H1 (cell line): ENCODE measurements around the gene OR8G5. TPM values are rescaled to one million over a fixed set of nuclear protein-coding genes. Genes with fewer than 3 reads are reported as not detected.

Experiments used
- CTCF ChIA-PET: fragments of 300-600 bp; sonication (Branson Sonifier 250); formaldehyde crosslinking; loops from one replicate; lab custom pipeline; 2021; ENCODE audit not compliant: partially characterized antibody; lab: Charles Lee
- POLR2A ChIA-PET: fragments of 300-600 bp; sonication (Branson Sonifier 250); formaldehyde crosslinking; loops from one replicate; lab custom pipeline; 2021; ENCODE audit warnings: inconsistent platforms; ENCODE audit not compliant: partially characterized antibody; lab: Charles Lee
- DNase-seq, 2 experiments: peaks; one replicate each; pipeline versions ENCODE4 v3.0.0 to v3.0.0-alpha.2; 2010 to 2022; ENCODE audit warnings: low spot score in 2 of 2, low read depth in 1 of 2, mixed read lengths in 1 of 2
- FAIRE-seq: peaks from 2 replicates; lab custom pipeline; 2011; peaks lifted over from hg19 to GRCh38; lab: Jason Lieb, UNC
- H2AFZ ChIP-seq: 2 replicates; pipeline ENCODE4 v1.8.1; 2012; ENCODE audit warnings: low read length, inconsistent platforms
- H2AK5ac ChIP-seq: 2 replicates; pipeline ENCODE4 v1.6.1; 2013; ENCODE audit warnings: low read depth, low read length
- H2BK120ac ChIP-seq: replicated peaks from 2 replicates; pipeline ENCODE3; 2013; ENCODE audit warnings: low read depth, low read length, inconsistent platforms
- H2BK12ac ChIP-seq: 2 replicates; pipeline ENCODE4 v1.6.1; 2013; ENCODE audit warnings: low read depth, low read length
- H2BK15ac ChIP-seq: 2 replicates; pipeline ENCODE4 v1.6.1; 2013; ENCODE audit warnings: low read length
- H2BK20ac ChIP-seq: 2 replicates; pipeline ENCODE4 v1.6.1; 2013; ENCODE audit warnings: low read length
- H2BK5ac ChIP-seq: 2 replicates; pipeline ENCODE4 v1.6.1; 2013; ENCODE audit warnings: low read depth, low read length
- H3K14ac ChIP-seq: 2 replicates; pipeline ENCODE4 v1.6.1; 2013; ENCODE audit warnings: inconsistent platforms; ENCODE audit not compliant: insufficient read length
- H3K18ac ChIP-seq: 2 replicates; pipeline ENCODE4 v1.6.1; 2013; ENCODE audit warnings: low read length; ENCODE audit errors: extremely low read depth
- H3K23ac ChIP-seq: 2 replicates; pipeline ENCODE4 v1.6.1; 2013; ENCODE audit warnings: inconsistent platforms; ENCODE audit not compliant: insufficient read length
- H3K23me2 ChIP-seq: 2 replicates; pipeline ENCODE4 v1.6.1; 2013; ENCODE audit warnings: low read depth, low read length
- H3K27ac ChIP-seq: 2 replicates; pipeline ENCODE4 v1.6.1; 2011; ENCODE audit warnings: low read depth, low read length, inconsistent platforms
- H3K27me3 ChIP-seq, 4 experiments: replicated peaks in 1 of 4; 1 replicate in 1 of 4; 2 replicates in 3 of 4; pipeline versions ENCODE4 v1.6.1 to v1.8.1; 2011 to 2013; ENCODE audit warnings: low read length in 3 of 4, mild to moderate bottlenecking in 3 of 4, inconsistent platforms in 2 of 4, mixed read lengths in 2 of 4, moderate library complexity in 1 of 4; ENCODE audit not compliant: control insufficient read depth in 3 of 4, insufficient read depth in 3 of 4; ENCODE audit errors: extremely low read depth in 1 of 4
- H3K36me3 ChIP-seq, 4 experiments: 2 replicates each; pipeline versions ENCODE4 v1.6.1 to v1.8.1; 2011 to 2013; ENCODE audit warnings: mild to moderate bottlenecking in 4 of 4, low read length in 3 of 4, moderate library complexity in 2 of 4, control low read depth in 1 of 4, inconsistent platforms in 1 of 4; ENCODE audit not compliant: insufficient read depth in 4 of 4, control insufficient read depth in 2 of 4
- H3K4ac ChIP-seq: replicated peaks from 2 replicates; pipeline ENCODE3; 2013; ENCODE audit warnings: low read length, low read depth, mixed read lengths, inconsistent platforms; ENCODE audit not compliant: insufficient read length
- H3K4me1 ChIP-seq, 4 experiments: replicated peaks in 1 of 4; 1 replicate in 1 of 4; 2 replicates in 3 of 4; pipeline versions ENCODE4 v1.6.1 to v1.8.1; 2011 to 2013; ENCODE audit warnings: low read length in 3 of 4, inconsistent platforms in 2 of 4, mixed read lengths in 1 of 4; ENCODE audit not compliant: insufficient read depth in 4 of 4, control insufficient read depth in 3 of 4
- H3K4me2 ChIP-seq, 2 experiments: 2 replicates each; pipeline versions ENCODE4 v1.6.1 to v1.8.1; 2011 to 2013; ENCODE audit warnings: low read depth in 2 of 2, low read length in 2 of 2, control low read depth in 1 of 2, inconsistent platforms in 1 of 2, mild to moderate bottlenecking in 1 of 2; ENCODE audit not compliant: insufficient read depth in 1 of 2
- H3K4me3 ChIP-seq, 4 experiments: fragments of 200-600, 300-600 bp in 1 of 4; sonication (generic), shearing (Covaris generic), sonication (Bioruptor Twin) in 1 of 4; 2 replicates each; pipeline versions ENCODE4 v1.5.1 to v1.8.1; 2011 to 2016; ENCODE audit warnings: low read length in 4 of 4, low read depth in 3 of 4, control low read depth in 2 of 4, inconsistent platforms in 2 of 4, mild to moderate bottlenecking in 2 of 4, mixed read lengths in 1 of 4, moderate library complexity in 1 of 4; ENCODE audit not compliant: insufficient read depth in 2 of 4; ENCODE audit errors: extremely low read depth in 1 of 4
- H3K56ac ChIP-seq: replicated peaks from 2 replicates; pipeline ENCODE3; 2013; ENCODE audit warnings: low read depth, mild to moderate bottlenecking, mixed read lengths, low read length, inconsistent platforms; ENCODE audit not compliant: insufficient read length
- H3K79me1 ChIP-seq: 2 replicates; pipeline ENCODE4 v1.6.1; 2013; ENCODE audit warnings: low read depth, low read length, control low read depth
- H3K79me2 ChIP-seq, 2 experiments: 2 replicates each; pipeline versions ENCODE4 v1.6.1 to v1.8.1; 2012 to 2013; ENCODE audit warnings: low read length in 2 of 2, mild to moderate bottlenecking in 2 of 2, inconsistent platforms in 1 of 2; ENCODE audit not compliant: insufficient read depth in 2 of 2, control insufficient read depth in 1 of 2
- H3K9ac ChIP-seq, 4 experiments: replicated peaks in 1 of 4; 1 replicate in 1 of 4; 2 replicates in 3 of 4; pipeline versions ENCODE4 v1.6.1 to v1.8.1; 2011 to 2013; ENCODE audit warnings: low read depth in 3 of 4, low read length in 3 of 4, control low read depth in 2 of 4, mild to moderate bottlenecking in 2 of 4, moderate library complexity in 2 of 4, inconsistent platforms in 1 of 4; ENCODE audit errors: extremely low read depth in 1 of 4
- H3K9me3 ChIP-seq, 2 experiments: 2 replicates each; pipeline versions ENCODE4 v1.6.1 to v1.8.1; 2012 to 2013; ENCODE audit warnings: mild to moderate bottlenecking in 2 of 2, moderate library complexity in 2 of 2, control low read depth in 1 of 2, inconsistent platforms in 1 of 2, low read depth in 1 of 2, low read length in 1 of 2, mixed read lengths in 1 of 2; ENCODE audit not compliant: insufficient read depth in 2 of 2
- H4K20me1 ChIP-seq, 2 experiments: replicated peaks in 1 of 2; 2 replicates each; pipeline versions ENCODE3 to v1.8.1; 2011 to 2013; ENCODE audit warnings: inconsistent platforms in 2 of 2, low read length in 2 of 2, mild to moderate bottlenecking in 1 of 2; ENCODE audit not compliant: insufficient read depth in 2 of 2, control insufficient read depth in 1 of 2
- H4K5ac ChIP-seq: 2 replicates; pipeline ENCODE4 v1.6.1; 2013; ENCODE audit warnings: low read length, low read depth, mixed read lengths, inconsistent platforms; ENCODE audit not compliant: insufficient read length
- H4K8ac ChIP-seq: 2 replicates; pipeline ENCODE4 v1.8.0; 2013; ENCODE audit warnings: mild to moderate bottlenecking, moderate library complexity, low read length, inconsistent platforms; ENCODE audit not compliant: insufficient read depth; ENCODE audit errors: extremely low read depth
- H4K91ac ChIP-seq: replicated peaks from 2 replicates; pipeline ENCODE3; 2013; ENCODE audit warnings: low read length, mixed read lengths, inconsistent platforms; ENCODE audit not compliant: insufficient read length
- CEBPB ChIP-seq: IDR thresholded peaks from 2 replicates; pipeline ENCODE4 v1.6.1; 2012; ENCODE audit warnings: low read depth, low read length
- CHD1 ChIP-seq: IDR thresholded peaks from 2 replicates; pipeline ENCODE4 v1.6.1; 2012; ENCODE audit warnings: low read depth, low read length, improper control_type of control experiment
- EP300 ChIP-seq, 2 experiments: IDR thresholded peaks; 1 replicate in 1 of 2; 2 replicates in 1 of 2; pipeline ENCODE4 v1.6.1; 2011 to 2012; ENCODE audit warnings: low read depth in 2 of 2, low read length in 2 of 2, mild to moderate bottlenecking in 2 of 2, borderline replicate concordance in 1 of 2, inconsistent platforms in 1 of 2, moderate library complexity in 1 of 2
- EZH2 ChIP-seq: fragments of 200-600 bp; sonication (generic); IDR thresholded peaks from 2 replicates; pipeline ENCODE4 v1.7.1; 2012; ENCODE audit warnings: low read depth, mild to moderate bottlenecking, moderate library complexity, low read length, inconsistent platforms; ENCODE audit not compliant: severe bottlenecking
- JUND ChIP-seq: IDR thresholded peaks from 2 replicates; pipeline ENCODE4 v1.6.1; 2011; ENCODE audit warnings: mild to moderate bottlenecking, improper control_type of control experiment, low read length
- MAX ChIP-seq: IDR thresholded peaks from 2 replicates; pipeline ENCODE4 v1.6.1; 2012; ENCODE audit warnings: inconsistent platforms
- POLR2A ChIP-seq, 2 experiments: IDR thresholded peaks; 1 replicate in 1 of 2; 2 replicates in 1 of 2; pipeline ENCODE4 v1.6.1; 2011; ENCODE audit warnings: low read depth in 2 of 2, low read length in 2 of 2, mild to moderate bottlenecking in 2 of 2; ENCODE audit errors: control extremely low read depth in 1 of 2
- POLR2AphosphoS5 ChIP-seq: IDR thresholded peaks from 2 replicates; pipeline ENCODE4 v1.6.1; 2011; ENCODE audit warnings: low read depth, low read length
- RBBP5 ChIP-seq: IDR thresholded peaks from 2 replicates; pipeline ENCODE4 v1.7.1; 2012; ENCODE audit warnings: low read depth, mild to moderate bottlenecking, inconsistent platforms, low read length, moderate library complexity, borderline replicate concordance
- RXRA ChIP-seq: IDR thresholded peaks from 2 replicates; pipeline ENCODE4 v1.6.1; 2011; ENCODE audit warnings: low read depth, mild to moderate bottlenecking, low read length, moderate library complexity; ENCODE audit not compliant: insufficient read depth
- YY1 ChIP-seq: IDR thresholded peaks from 2 replicates; pipeline ENCODE4 v1.6.1; 2011; ENCODE audit warnings: low read depth, mild to moderate bottlenecking, low read length
- polyA plus RNA-seq, 7 experiments: library from polyadenylated mRNA; depleted of rRNA in 3 of 7; stranded (reverse) in 5 of 7; unstranded in 2 of 7; fragments of >200 nt in 5 of 7; fragments of 200-250 nt in 2 of 7; gene quantifications; 1 replicate in 5 of 7; 2 replicates in 1 of 7; 4 replicates in 1 of 7; pipeline versions ENCODE4 v1.2.1 to v1.2.3, GENCODE V29; 2011 to 2013; ENCODE audit warnings: missing spikeins in 2 of 7, mixed read lengths in 2 of 7
- total RNA-seq: library from RNA; stranded (reverse); fragmentation: NEBNext Ultra II Directional; extraction: Animal tissue kit (Norgen Biotek cat#: 25700); gene quantifications from 2 replicates; pipeline ENCODE4 v1.2.1, GENCODE V29; 2021

Gene OR8G5
- total and polyA plus RNA-seq, 2 of the 8 experiments (the other 6 are each of a cell fraction or from before 2014, with no cell fraction given) = not detected

DNA sequence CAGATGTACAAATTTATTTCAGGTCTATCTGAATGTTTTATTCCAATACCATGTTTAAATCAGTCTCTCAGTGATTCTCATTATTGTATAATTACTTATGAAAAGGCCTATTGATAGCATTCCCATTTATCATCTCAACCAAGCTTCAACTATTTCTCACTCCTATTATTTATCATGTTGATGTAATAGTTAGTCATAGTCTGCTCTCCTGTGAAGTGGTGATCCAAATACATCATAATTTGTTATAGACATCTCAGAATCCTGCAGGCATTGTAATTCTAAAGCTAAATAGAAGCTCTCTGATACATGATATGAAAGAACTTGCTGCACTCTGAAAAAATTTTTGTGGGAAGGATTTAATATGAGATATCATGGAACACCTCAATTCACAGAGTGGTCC, 37.0 kb upstream of the OR8G5 start:
- no peak overlapping the region for H3K27ac ChIP-seq
- POLR2A ChIA-PET = no interaction called here
- no peak overlapping the region for H4K8ac ChIP-seq
- no peak overlapping the region for H3K4me3 ChIP-seq
- H2BK15ac ChIP-seq = no peak overlapping the region
- no peak for FAIRE-seq
- H2BK5ac ChIP-seq = no peak overlapping the region
- H3K79me1 ChIP-seq = no peaks in the 10 kb centered on the region
- no peaks in the 10 kb centered on the region for H4K20me1 ChIP-seq
- H3K23ac ChIP-seq = no peak overlapping the region
- no peak overlapping the region for H2AFZ ChIP-seq
- H2AK5ac ChIP-seq = no peak overlapping the region
- no peak overlapping the region for H4K5ac ChIP-seq
- no peak overlapping the region for H2BK20ac ChIP-seq
- TF ChIP-seq EZH2 (no peak), JUND (no peak), MAX (no peak), YY1 (no peak), RBBP5 (no peak), CEBPB (no peak), RXRA (no peak), CHD1 (no peak), POLR2AphosphoS5 (no peak), POLR2A (IDR thresholded peaks at IDR 0.05; ENCODE audit: control extremely low read depth in 1 of 2, low read depth in 2 of 2, low read length in 2 of 2) (no peak), EP300 (IDR thresholded peaks at IDR 0.05; ENCODE audit: borderline replicate concordance in 1 of 2, low read depth in 2 of 2, low read length in 2 of 2) (no peak)
- CTCF ChIA-PET = interaction anchor here (0.6 to 1.8 kb wide), 4 partner anchors 36 to 507 kb away, joined by 3 to 5 read pairs (median 3); no protein-coding TSS in a partner anchor
- no peak overlapping the region for H3K4ac ChIP-seq
- H2BK12ac ChIP-seq = no peak overlapping the region
- no peaks in the 10 kb centered on the region for H3K4me1 ChIP-seq
- no peaks in the 10 kb centered on the region for H3K79me2 ChIP-seq
- no peak for DNase-seq
- no peaks in the 10 kb centered on the region for H3K23me2 ChIP-seq
- H4K91ac ChIP-seq = no peak overlapping the region
- H2BK120ac ChIP-seq = no peak overlapping the region
- H3K9ac ChIP-seq = no peak overlapping the region
- no peaks in the 10 kb centered on the region for H3K9me3 ChIP-seq
- H3K56ac ChIP-seq = no peak overlapping the region
- no peak overlapping the region for H3K4me2 ChIP-seq
- H3K36me3 ChIP-seq = no peaks in the 10 kb centered on the region
- no peak overlapping the region for H3K18ac ChIP-seq
- H3K27me3 ChIP-seq = no peaks in the 10 kb centered on the region
- no peak overlapping the region for H3K14ac ChIP-seq
